Dermis blood vessel endothelial cell (primary cell): Measurements from ENCODE around the gene USB1. TPM values are rescaled to one million over a fixed set of nuclear protein-coding genes. Genes with fewer than 3 reads are reported as not detected.

ENCODE experiments used
- DNase-seq: peaks from one replicate; pipeline ENCODE4 v3.0.0; 2010
- total RNA-seq: library from RNA; depleted of rRNA; stranded (reverse); fragments of >200 nt; gene quantifications from 2 replicates; pipeline ENCODE4 v1.2.3, GENCODE V29; 2014

USB1 gene
- total RNA-seq: 57.3 and 128 TPM in 2 replicates

- peak; percentile 83 for DNase-seq
Observed at GRCh38 chr16:58000706-58001676, at the start of gene USB1. Gene USB1 (plus strand): TSS chr16:58001407. CDS start chr16:58001484, 77 bp downstream.

- no peak for DNase-seq
Observed at GRCh38 chr16:57952909-57953308, 48.3 kb upstream of the USB1 start.

GRCh38 chr16:57953857-57954256 lies 47.4 kb upstream of the USB1 start:
- DNase-seq: no peak

GRCh38 chr16:57955572-57956188 lies 45.5 kb upstream of the USB1 start:
- no peak for DNase-seq

- DNase-seq: no peak
Observed at GRCh38 chr16:57956270-57956808, 44.9 kb upstream of the USB1 start.

GRCh38 chr16:57956924-57957672 lies 44.1 kb upstream of the USB1 start:
- no peak for DNase-seq

- DNase-seq: no peak
Observed at GRCh38 chr16:57957673-57958392, 43.4 kb upstream of the USB1 start.

- no peak for DNase-seq
Observed at GRCh38 chr16:57958544-57958943, 42.7 kb upstream of the USB1 start.

GRCh38 chr16:57959121-57959520 lies 42.1 kb upstream of the USB1 start:
- no peak for DNase-seq

GRCh38 chr16:57959804-57960203 lies 41.4 kb upstream of the USB1 start:
- DNase-seq: no peak

- DNase-seq: no peak
Observed at GRCh38 chr16:57960310-57960709, 40.9 kb upstream of the USB1 start.

GRCh38 chr16:57960826-57961472 lies 40.3 kb upstream of the USB1 start:
- no peak for DNase-seq

GRCh38 chr16:57961538-57961937 lies 39.7 kb upstream of the USB1 start:
- no peak for DNase-seq

GRCh38 chr16:57962046-57962445 lies 39.2 kb upstream of the USB1 start:
- DNase-seq: no peak

- DNase-seq: no peak
Observed at GRCh38 chr16:57962756-57963155, 38.5 kb upstream of the USB1 start.

GRCh38 chr16:57964157-57964700 lies 37.0 kb upstream of the USB1 start:
- DNase-seq: no peak

- no peak for DNase-seq
Observed at GRCh38 chr16:57966204-57966771, 34.9 kb upstream of the USB1 start.

- DNase-seq: no peak
Observed at GRCh38 chr16:57966986-57967385, 34.2 kb upstream of the USB1 start.

- no peak for DNase-seq
Observed at GRCh38 chr16:57967916-57968315, 33.3 kb upstream of the USB1 start.

GRCh38 chr16:57969451-57970123 lies 31.6 kb upstream of the USB1 start:
- no peak for DNase-seq
